WTC11 (cell line): ENCODE measurements around the gene ACTMAP. TPM values are rescaled to one million over a fixed set of nuclear protein-coding genes. Genes with fewer than 3 reads are reported as not detected.

ENCODE experiments used
- ATAC-seq: fragments of 200-7000 bp; cut with Tn5 transposase; 2 replicates; pipeline ENCODE4 v1.10.0; 2021; ENCODE audit warnings: mild to moderate bottlenecking, moderate library complexity
- CTCF ChIA-PET: fragments of 300-600 bp; sonication (Branson Sonifier 250); formaldehyde crosslinking; loops from one replicate; lab custom pipeline; 2021; ENCODE audit warnings: antibody characterized with exemption; lab: Charles Lee
- POLR2A ChIA-PET: fragments of 350-600 bp; sonication (Branson Sonifier 250); formaldehyde crosslinking; loops from one replicate; lab custom pipeline; 2021; ENCODE audit warnings: antibody characterized with exemption; lab: Charles Lee
- DNase-seq: peaks from one replicate; pipeline ENCODE4 v3.0.0; 2021; ENCODE audit warnings: low spot score
- H3K27ac Mint-ChIP-seq: 2 replicates; pipeline ENCODE4 v1.8.0; 2021; ENCODE audit warnings: mixed read lengths
- H3K27me3 Mint-ChIP-seq: 2 replicates; pipeline ENCODE4 v1.8.0; 2021; ENCODE audit warnings: low read depth, mild to moderate bottlenecking, moderate library complexity, mixed read lengths
- H3K36me3 Mint-ChIP-seq: 2 replicates; pipeline ENCODE4 v1.8.0; 2021; ENCODE audit warnings: mixed read lengths
- H3K4me1 Mint-ChIP-seq: 2 replicates; pipeline ENCODE4 v1.8.0; 2022; ENCODE audit warnings: mixed read lengths
- H3K4me3 Mint-ChIP-seq: 2 replicates; pipeline ENCODE4 v1.8.0; 2021; ENCODE audit warnings: mild to moderate bottlenecking, moderate library complexity, mixed read lengths
- H3K9me3 Mint-ChIP-seq: 2 replicates; pipeline ENCODE4 v1.8.0; 2021; ENCODE audit warnings: mixed read lengths
- ATF1 ChIP-seq: sonication (generic); formaldehyde crosslinking; IDR thresholded peaks from 2 replicates; pipeline ENCODE4 v1.8.1; 2023; ENCODE audit warnings: mild to moderate bottlenecking, moderate library complexity, missing genetic modification reagents
- CREM ChIP-seq: sonication (generic); formaldehyde crosslinking; IDR thresholded peaks from 2 replicates; pipeline ENCODE4 v1.8.1; 2022; ENCODE audit warnings: mild to moderate bottlenecking, missing genetic modification reagents, moderate library complexity
- ELF4 ChIP-seq: sonication (generic); formaldehyde crosslinking; IDR thresholded peaks from 2 replicates; pipeline ENCODE4 v1.8.1; 2022; ENCODE audit warnings: low read depth, mild to moderate bottlenecking, moderate library complexity, missing genetic modification reagents
- GABPB1 ChIP-seq: sonication (generic); formaldehyde crosslinking; IDR thresholded peaks from 2 replicates; pipeline ENCODE4 v1.8.1; 2023; ENCODE audit warnings: mild to moderate bottlenecking, missing genetic modification reagents
- GRHL2 ChIP-seq: fragments of 250-450 bp; sonication (Bioruptor Pico); IDR thresholded peaks from 2 replicates; pipeline ENCODE4 v1.8.0; 2022; ENCODE audit warnings: mild to moderate bottlenecking, moderate library complexity; ENCODE audit not compliant: insufficient replicate concordance, severe bottlenecking
- IRF1 ChIP-seq: sonication (generic); formaldehyde crosslinking; IDR thresholded peaks from 2 replicates; pipeline ENCODE4 v1.8.0; 2023; ENCODE audit warnings: missing genetic modification reagents
- JUN ChIP-seq: sonication (generic); formaldehyde crosslinking; IDR thresholded peaks from 2 replicates; pipeline ENCODE4 v1.8.0; 2023; ENCODE audit warnings: mild to moderate bottlenecking, missing genetic modification reagents
- KAT7 ChIP-seq: sonication (generic); formaldehyde crosslinking; IDR thresholded peaks from 2 replicates; pipeline ENCODE4 v1.8.1; 2023; ENCODE audit warnings: missing genetic modification reagents, mild to moderate bottlenecking, borderline replicate concordance
- MLX ChIP-seq: sonication (generic); formaldehyde crosslinking; IDR thresholded peaks from 2 replicates; pipeline ENCODE4 v1.8.1; 2023; ENCODE audit warnings: mild to moderate bottlenecking, missing genetic modification reagents, moderate library complexity
- NFE2L1 ChIP-seq: sonication (generic); formaldehyde crosslinking; IDR thresholded peaks from 2 replicates; pipeline ENCODE4 v1.8.1; 2023; ENCODE audit warnings: missing genetic modification reagents
- NR1H2 ChIP-seq: sonication (generic); formaldehyde crosslinking; IDR thresholded peaks from 2 replicates; pipeline ENCODE4 v1.9.0; 2021; ENCODE audit warnings: mild to moderate bottlenecking, moderate library complexity, missing genetic modification reagents
- NR3C1 ChIP-seq: sonication (generic); formaldehyde crosslinking; conservative IDR thresholded peaks from 2 replicates; pipeline ENCODE4 v1.8.1; 2023; ENCODE audit warnings: low read depth, mild to moderate bottlenecking, missing genetic modification reagents
- SMAD3 ChIP-seq: sonication (generic); formaldehyde crosslinking; IDR thresholded peaks from 2 replicates; pipeline ENCODE4 v1.8.0; 2022; ENCODE audit warnings: missing genetic modification reagents, mild to moderate bottlenecking, borderline replicate concordance
- ZNF138 ChIP-seq: sonication (generic); formaldehyde crosslinking; conservative IDR thresholded peaks from 2 replicates; pipeline ENCODE4 v1.8.1; 2022; ENCODE audit warnings: mild to moderate bottlenecking, moderate library complexity, missing genetic modification reagents
- ZNF219 ChIP-seq: sonication (generic); formaldehyde crosslinking; IDR thresholded peaks from 2 replicates; pipeline ENCODE4 v1.8.0; 2023; ENCODE audit warnings: missing genetic modification reagents, mild to moderate bottlenecking, borderline replicate concordance
- ZNF416 ChIP-seq: fragments of 250-450 bp; sonication (Bioruptor Pico); IDR thresholded peaks from 2 replicates; pipeline ENCODE4 v1.9.0; 2021; ENCODE audit warnings: mild to moderate bottlenecking, inconsistent platforms
- ZNF512 ChIP-seq: sonication (generic); formaldehyde crosslinking; IDR thresholded peaks from 2 replicates; pipeline ENCODE4 v1.8.1; 2022; ENCODE audit warnings: missing genetic modification reagents, borderline replicate concordance
- ZNF532 ChIP-seq: fragments of 250-450 bp; sonication (Bioruptor Pico); IDR thresholded peaks from 2 replicates; pipeline ENCODE4 v1.9.0; 2021; ENCODE audit warnings: mild to moderate bottlenecking, borderline replicate concordance
- ZNF671 ChIP-seq: fragments of 250-450 bp; sonication (Bioruptor Pico); IDR thresholded peaks from 2 replicates; pipeline ENCODE4 v1.8.0; 2021; ENCODE audit warnings: mild to moderate bottlenecking
- ZSCAN18 ChIP-seq: fragments of 250-450 bp; sonication (Bioruptor Pico); IDR thresholded peaks from 2 replicates; pipeline ENCODE4 v2.1.2; 2022; ENCODE audit warnings: mild to moderate bottlenecking, moderate library complexity
- total RNA-seq: library from RNA; stranded (reverse); gene quantifications from 3 replicates; pipeline ENCODE4 v1.2.3, GENCODE V29; 2021
- TF ChIP-seq, protein P1 (sequence below): sonication (generic); formaldehyde crosslinking; IDR thresholded peaks from 2 replicates; pipeline ENCODE4 v1.8.1; 2023; ENCODE audit warnings: mild to moderate bottlenecking, moderate library complexity, missing genetic modification reagents
- TF ChIP-seq, protein P2 (sequence below): sonication (generic); formaldehyde crosslinking; IDR thresholded peaks from 2 replicates; pipeline ENCODE4 v1.8.1; 2022; ENCODE audit warnings: mild to moderate bottlenecking, moderate library complexity, missing genetic modification reagents
- TF ChIP-seq, protein P3 (sequence below): sonication (generic); formaldehyde crosslinking; IDR thresholded peaks from 2 replicates; pipeline ENCODE4 v1.8.1; 2023; ENCODE audit warnings: mild to moderate bottlenecking, missing genetic modification reagents

Gene ACTMAP
- total RNA-seq, 1 experiment from 2014 or later, result 29.6 TPM

DNA sequence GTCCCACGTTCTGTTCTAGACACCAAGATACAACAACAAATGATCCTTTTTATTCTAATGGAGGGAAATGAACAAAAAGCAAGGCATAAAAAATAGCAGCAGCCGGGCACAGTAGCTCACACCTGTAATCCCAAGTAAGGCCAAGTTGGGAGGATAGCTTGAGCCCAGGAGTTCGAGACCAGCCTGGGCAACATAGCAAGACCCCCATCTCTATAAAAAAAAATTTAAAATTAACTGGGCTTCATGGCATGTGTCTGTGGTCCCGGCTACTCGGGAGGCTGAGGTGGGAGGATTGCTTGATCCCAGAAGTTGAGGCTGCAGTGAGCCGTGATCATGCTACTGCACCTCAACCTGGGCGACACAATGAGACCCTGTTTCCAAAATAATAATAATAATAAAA is 26.1 kb upstream of the ACTMAP start (continued):
- TF ChIP-seq, protein P1, sequence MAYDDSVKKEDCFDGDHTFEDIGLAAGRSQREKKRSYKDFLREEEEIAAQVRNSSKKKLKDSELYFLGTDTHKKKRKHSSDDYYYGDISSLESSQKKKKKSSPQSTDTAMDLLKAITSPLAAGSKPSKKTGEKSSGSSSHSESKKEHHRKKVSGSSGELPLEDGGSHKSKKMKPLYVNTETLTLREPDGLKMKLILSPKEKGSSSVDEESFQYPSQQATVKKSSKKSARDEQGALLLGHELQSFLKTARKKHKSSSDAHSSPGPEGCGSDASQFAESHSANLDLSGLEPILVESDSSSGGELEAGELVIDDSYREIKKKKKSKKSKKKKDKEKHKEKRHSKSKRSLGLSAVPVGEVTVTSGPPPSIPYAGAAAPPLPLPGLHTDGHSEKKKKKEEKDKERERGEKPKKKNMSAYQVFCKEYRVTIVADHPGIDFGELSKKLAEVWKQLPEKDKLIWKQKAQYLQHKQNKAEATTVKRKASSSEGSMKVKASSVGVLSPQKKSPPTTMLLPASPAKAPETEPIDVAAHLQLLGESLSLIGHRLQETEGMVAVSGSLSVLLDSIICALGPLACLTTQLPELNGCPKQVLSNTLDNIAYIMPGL (CRISPR knock-in tag), result no peak
- TF ChIP-seq, protein P2, sequence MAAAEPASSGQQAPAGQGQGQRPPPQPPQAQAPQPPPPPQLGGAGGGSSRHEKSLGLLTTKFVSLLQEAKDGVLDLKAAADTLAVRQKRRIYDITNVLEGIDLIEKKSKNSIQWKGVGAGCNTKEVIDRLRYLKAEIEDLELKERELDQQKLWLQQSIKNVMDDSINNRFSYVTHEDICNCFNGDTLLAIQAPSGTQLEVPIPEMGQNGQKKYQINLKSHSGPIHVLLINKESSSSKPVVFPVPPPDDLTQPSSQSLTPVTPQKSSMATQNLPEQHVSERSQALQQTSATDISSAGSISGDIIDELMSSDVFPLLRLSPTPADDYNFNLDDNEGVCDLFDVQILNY (CRISPR knock-in tag), result no peak
- TF ChIP-seq NR3C1 (CRISPR knock-in tag) (no peak), ZNF532 (CRISPR knock-in tag) (no peak), ZNF219 (no peak), GRHL2 (CRISPR knock-in tag) (no peak)

DNA sequence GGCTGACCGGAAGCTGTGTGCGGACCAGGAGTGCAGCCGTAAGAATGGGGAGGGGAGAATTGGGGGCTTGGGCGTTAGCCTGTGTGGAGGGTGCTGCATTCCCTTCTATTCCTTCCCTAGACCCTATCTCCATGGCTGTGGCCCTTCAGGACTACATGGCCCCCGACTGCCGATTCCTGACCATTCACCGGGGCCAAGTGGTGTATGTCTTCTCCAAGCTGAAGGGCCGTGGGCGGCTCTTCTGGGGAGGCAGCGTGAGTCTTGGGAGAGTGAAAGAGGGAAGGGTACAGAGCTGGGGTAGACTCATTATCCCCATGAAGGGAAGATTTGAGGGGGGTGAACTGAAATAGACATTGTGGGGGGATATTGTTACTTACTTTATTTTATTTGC is 25.4 kb upstream of the ACTMAP start:
- Mint-ChIP-seq H3K27me3 (no peaks in the 10 kb centered on the region), H3K4me1 (peaks cover 27% of the 10 kb centered on the region), H3K4me3 (no peak overlapping the region), H3K27ac (peak overlapping the region; percentile 68; the same call in 1 of the 2 replicates), H3K36me3 (peaks cover 5% of the 10 kb centered on the region), H3K9me3 (peaks cover 14% of the 10 kb centered on the region)
- ChIA-PET CTCF (interaction anchor here (1.1 to 4.7 kb wide), 2 partner anchors 23 to 30 kb away, joined by 3 to 71 read pairs; partner anchors contain the start of gene EGLN2), POLR2A (no interaction called here)
- TF ChIP-seq SMAD3 (CRISPR knock-in tag) (no peak), CREM (CRISPR knock-in tag) (no peak), NR1H2 (CRISPR knock-in tag) (no peak), GABPB1 (CRISPR knock-in tag) (no peak), MLX (CRISPR knock-in tag) (no peak), ELF4 (CRISPR knock-in tag) (no peak), ZNF671 (CRISPR knock-in tag) (no peak), NFE2L1 (CRISPR knock-in tag) (no peak), NR3C1 (CRISPR knock-in tag) (no peak), GRHL2 (CRISPR knock-in tag) (no peak), JUN (no peak), ZSCAN18 (no peak), ZNF512 (CRISPR knock-in tag) (no peak), ATF1 (CRISPR knock-in tag) (no peak), IRF1 (CRISPR knock-in tag) (no peak), ZNF416 (CRISPR knock-in tag) (no peak), ZNF138 (CRISPR knock-in tag) (no peak), KAT7 (CRISPR knock-in tag) (no peak)
- TF ChIP-seq, protein P3, sequence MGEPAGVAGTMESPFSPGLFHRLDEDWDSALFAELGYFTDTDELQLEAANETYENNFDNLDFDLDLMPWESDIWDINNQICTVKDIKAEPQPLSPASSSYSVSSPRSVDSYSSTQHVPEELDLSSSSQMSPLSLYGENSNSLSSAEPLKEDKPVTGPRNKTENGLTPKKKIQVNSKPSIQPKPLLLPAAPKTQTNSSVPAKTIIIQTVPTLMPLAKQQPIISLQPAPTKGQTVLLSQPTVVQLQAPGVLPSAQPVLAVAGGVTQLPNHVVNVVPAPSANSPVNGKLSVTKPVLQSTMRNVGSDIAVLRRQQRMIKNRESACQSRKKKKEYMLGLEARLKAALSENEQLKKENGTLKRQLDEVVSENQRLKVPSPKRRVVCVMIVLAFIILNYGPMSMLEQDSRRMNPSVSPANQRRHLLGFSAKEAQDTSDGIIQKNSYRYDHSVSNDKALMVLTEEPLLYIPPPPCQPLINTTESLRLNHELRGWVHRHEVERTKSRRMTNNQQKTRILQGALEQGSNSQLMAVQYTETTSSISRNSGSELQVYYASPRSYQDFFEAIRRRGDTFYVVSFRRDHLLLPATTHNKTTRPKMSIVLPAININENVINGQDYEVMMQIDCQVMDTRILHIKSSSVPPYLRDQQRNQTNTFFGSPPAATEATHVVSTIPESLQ (CRISPR knock-in tag), result no peak
- no peak for DNase-seq
- no peak for ATAC-seq
